ENCODE results near the gene TPGS2.
A peak's percentile ranks its signal among the peaks of the same experiment; 100 is the strongest.

The TPGS2 gene

DNA sequence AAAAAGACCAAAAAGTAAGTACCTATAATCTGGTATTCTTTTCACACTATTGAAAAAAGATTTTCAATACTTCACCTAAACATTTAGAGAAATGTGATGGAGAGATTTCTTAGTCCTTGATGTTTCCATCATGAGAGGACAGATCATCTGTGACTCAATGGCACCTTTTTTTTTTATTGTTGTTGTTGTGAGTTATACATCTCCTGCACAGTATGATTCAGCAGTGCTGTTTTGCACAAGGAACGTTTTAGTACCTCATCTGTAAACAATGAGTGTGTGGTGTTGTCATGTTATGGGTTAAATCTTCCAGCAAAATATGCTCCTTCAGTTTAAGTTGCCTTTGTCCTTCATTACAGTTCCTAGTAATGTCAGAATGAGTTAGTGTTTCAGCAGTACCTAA, 2.3 kb upstream of the TPGS2 start:
- H3F3A ChIP-seq (ENCODE audit: insufficient read depth, low read length) = no peaks in the 10 kb centered on the region
- H3K79me2 ChIP-seq (ENCODE audit: low read length) = peaks cover 34% of the 10 kb centered on the region
- H3K9me3 ChIP-seq (replicated peaks; ENCODE audit: insufficient read depth, low read length) = no peaks in the 10 kb centered on the region
- no peak overlapping the region for H3K9ac ChIP-seq (ENCODE audit: low read length)
- H3K27ac ChIP-seq (ENCODE audit: low read length) = no peak overlapping the region
- no peak overlapping the region for H2AFZ ChIP-seq (ENCODE audit: low read length)
- peaks cover 14% of the 10 kb centered on the region for H3K4me1 ChIP-seq (ENCODE audit: low read length)
- H4K20me1 ChIP-seq (ENCODE audit: insufficient read depth, low read length) = no peaks in the 10 kb centered on the region
- no peak for DNase-seq
- H3K4me3 ChIP-seq (ENCODE audit: low read length) = no peak overlapping the region
- no peaks in the 10 kb centered on the region for H3K36me3 ChIP-seq (replicated peaks; ENCODE audit: insufficient read depth, low read length)
- no peaks in the 10 kb centered on the region for H3K27me3 ChIP-seq (replicated peaks; ENCODE audit: insufficient read depth, low read length)
- H3K9me2 ChIP-seq (replicated peaks; ENCODE audit: insufficient read depth, low read length) = no peaks in the 10 kb centered on the region
- no peak overlapping the region for H3K4me2 ChIP-seq (ENCODE audit: low read depth, low read length)
- TF ChIP-seq CTCF (IDR thresholded peaks at IDR 0.05; ENCODE audit: low read length) = no peak
- TF ChIP-seq EZH2phosphoT487 (IDR thresholded peaks at IDR 0.05; ENCODE audit: low read length) = no peak
- TF ChIP-seq EZH2 (optimal IDR thresholded peaks at IDR 0.05; ENCODE audit: low read depth, low read length) = no peak

- H2AFZ ChIP-seq (ENCODE audit: low read length) = peak overlapping the region; percentile 81
- H3F3A ChIP-seq (ENCODE audit: insufficient read depth, low read length) = no peaks in the 10 kb centered on the region
- H3K9ac ChIP-seq (ENCODE audit: low read length) = peak overlapping the region; percentile 65; the same call in 1 of the 2 replicates
- peak overlapping the region; percentile 83 for H3K4me2 ChIP-seq (ENCODE audit: low read depth, low read length)
- H3K79me2 ChIP-seq (ENCODE audit: low read length) = peaks cover 34% of the 10 kb centered on the region
- no peaks in the 10 kb centered on the region for H4K20me1 ChIP-seq (ENCODE audit: insufficient read depth, low read length)
- H3K9me2 ChIP-seq (replicated peaks; ENCODE audit: insufficient read depth, low read length) = no peaks in the 10 kb centered on the region
- peak overlapping the region; percentile 100 for H3K4me3 ChIP-seq (ENCODE audit: low read length)
- no peaks in the 10 kb centered on the region for H3K27me3 ChIP-seq (replicated peaks; ENCODE audit: insufficient read depth, low read length)
- H3K36me3 ChIP-seq (replicated peaks; ENCODE audit: insufficient read depth, low read length) = no peaks in the 10 kb centered on the region
- H3K4me1 ChIP-seq (ENCODE audit: low read length) = peaks cover 14% of the 10 kb centered on the region
- no peak overlapping the region for H3K27ac ChIP-seq (ENCODE audit: low read length)
- TF ChIP-seq EZH2phosphoT487 (IDR thresholded peaks at IDR 0.05; ENCODE audit: low read length) (no peak), CTCF (IDR thresholded peaks at IDR 0.05; ENCODE audit: low read length) (no peak), EZH2 (optimal IDR thresholded peaks at IDR 0.05; ENCODE audit: low read depth, low read length) (no peak)
- H3K9me3 ChIP-seq (replicated peaks; ENCODE audit: insufficient read depth, low read length) = no peaks in the 10 kb centered on the region
- no peak for DNase-seq
Measured at GRCh38 chr18:36830158-36830495, 1.3 kb upstream of the TPGS2 start.

DNA sequence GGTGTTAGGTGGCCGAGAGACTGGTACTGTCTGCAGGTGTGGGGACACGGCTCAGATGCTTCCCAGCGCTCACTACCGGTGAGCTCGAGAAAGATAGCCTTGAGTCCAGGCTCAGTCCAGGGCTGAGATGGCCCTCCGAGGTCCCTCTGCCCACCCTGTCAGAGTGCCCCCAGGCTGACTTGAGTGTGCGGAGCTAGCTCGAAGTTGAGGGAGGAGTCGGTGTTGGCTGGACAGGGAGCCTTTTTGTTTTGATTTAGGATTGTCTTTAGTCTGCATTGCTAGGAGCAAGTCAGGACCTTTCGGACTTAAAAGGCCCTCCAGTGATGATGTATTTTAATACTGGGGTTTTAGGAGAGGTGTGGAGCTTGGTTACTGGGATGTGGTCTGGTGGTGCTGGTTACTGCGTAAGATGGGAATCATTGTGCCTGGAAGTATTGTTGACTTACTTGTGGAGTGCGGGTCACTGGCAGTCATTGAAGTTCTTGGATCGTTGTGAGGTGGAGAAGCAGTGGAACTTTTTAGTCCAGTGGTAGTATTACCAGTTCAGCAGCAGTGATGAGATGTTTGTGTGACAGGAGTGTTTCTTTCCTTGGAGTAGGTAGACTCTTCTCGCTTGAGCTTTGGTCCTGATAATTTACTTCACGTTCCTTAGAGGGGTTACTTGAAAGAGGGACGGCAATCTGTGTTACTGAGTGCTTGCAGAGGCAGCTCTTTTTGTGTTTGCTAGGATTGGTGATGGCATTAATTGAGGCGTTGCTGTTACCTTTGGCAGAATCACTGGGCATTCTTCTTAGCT, 758 bp upstream of the TPGS2 start:
- H4K20me1 ChIP-seq (ENCODE audit: insufficient read depth, low read length) = no peaks in the 10 kb centered on the region
- H3K9ac ChIP-seq (ENCODE audit: low read length) = peak overlapping the region; percentile 65
- H3F3A ChIP-seq (ENCODE audit: insufficient read depth, low read length) = no peaks in the 10 kb centered on the region
- no peak for TF ChIP-seq EZH2phosphoT487 (IDR thresholded peaks at IDR 0.05; ENCODE audit: low read length)
- TF ChIP-seq EZH2 (optimal IDR thresholded peaks at IDR 0.05; ENCODE audit: low read depth, low read length) = no peak
- peak; percentile 4; the same call in 1 of the 2 replicates for TF ChIP-seq CTCF (IDR thresholded peaks at IDR 0.05; ENCODE audit: low read length)
- H3K9me2 ChIP-seq (replicated peaks; ENCODE audit: insufficient read depth, low read length) = no peaks in the 10 kb centered on the region
- peaks cover 34% of the 10 kb centered on the region for H3K79me2 ChIP-seq (ENCODE audit: low read length)
- DNase-seq = no peak
- H2AFZ ChIP-seq (ENCODE audit: low read length) = peak overlapping the region; percentile 81
- H3K36me3 ChIP-seq (replicated peaks; ENCODE audit: insufficient read depth, low read length) = no peaks in the 10 kb centered on the region
- H3K9me3 ChIP-seq (replicated peaks; ENCODE audit: insufficient read depth, low read length) = no peaks in the 10 kb centered on the region
- peak overlapping the region; percentile 100 for H3K4me3 ChIP-seq (ENCODE audit: low read length)
- peak overlapping the region; percentile 50; the same call in 1 of the 2 replicates for H3K27ac ChIP-seq (ENCODE audit: low read length)
- H3K27me3 ChIP-seq (replicated peaks; ENCODE audit: insufficient read depth, low read length) = no peaks in the 10 kb centered on the region
- H3K4me1 ChIP-seq (ENCODE audit: low read length) = peaks cover 14% of the 10 kb centered on the region
- H3K4me2 ChIP-seq (ENCODE audit: low read depth, low read length) = peak overlapping the region; percentile 83
